ENCODE results near the gene CELF1. TPM values are rescaled to one million over a fixed set of nuclear protein-coding genes. Genes with fewer than 3 reads are reported as not detected.

The CELF1 gene
- polyA plus RNA-seq, 1 donor from 2014 or later = 209 TPM

GRCh38 chr11:47436726-47437125 is 116.2 kb downstream of the CELF1 start:
- H3K79me2 ChIP-seq (replicated peaks; ENCODE audit: insufficient read depth, low read length) = no peaks in the 10 kb centered on the region
- H3K9me2 ChIP-seq (ENCODE audit: insufficient read depth, low read length) = no peaks in the 10 kb centered on the region
- no peak overlapping the region for H3K27ac ChIP-seq (ENCODE audit: low read length)
- H3K27me3 ChIP-seq (ENCODE audit: insufficient read depth, low read depth, low read length) = no peaks in the 10 kb centered on the region
- H3K9ac ChIP-seq (ENCODE audit: low read length) = no peak overlapping the region
- no peak overlapping the region for H3K4me3 ChIP-seq (ENCODE audit: low read length)
- TF ChIP-seq TAF1 (IDR thresholded peaks at IDR 0.05; ENCODE audit: low read depth) = no peak
- no peak for TF ChIP-seq POLR2AphosphoS5 (IDR thresholded peaks at IDR 0.05)
- TF ChIP-seq SMC3 (conservative IDR thresholded peaks at IDR 0.05; ENCODE audit: poor library complexity) = no peak
- TF ChIP-seq EZH2 (IDR thresholded peaks at IDR 0.05; ENCODE audit: borderline replicate concordance, insufficient read depth, low read length, poor library complexity, severe bottlenecking) = no peak
- TF ChIP-seq EP300 (conservative IDR thresholded peaks at IDR 0.05; ENCODE audit: poor library complexity, severe bottlenecking) = no peak
- TF ChIP-seq RAD21 (conservative IDR thresholded peaks at IDR 0.05) = no peak
- no peak for TF ChIP-seq MXI1 (conservative IDR thresholded peaks at IDR 0.05; ENCODE audit: poor library complexity, severe bottlenecking)
- no peak for TF ChIP-seq CTCF (IDR thresholded peaks at IDR 0.05; ENCODE audit: poor library complexity, severe bottlenecking)
- TF ChIP-seq REST (IDR thresholded peaks at IDR 0.05; ENCODE audit: borderline replicate concordance) = no peak
- H3K36me3 ChIP-seq (ENCODE audit: insufficient read depth, low read length) = no peaks in the 10 kb centered on the region
- no peaks in the 10 kb centered on the region for H4K20me1 ChIP-seq (ENCODE audit: insufficient read depth)
- no peak overlapping the region for H3K4me2 ChIP-seq (ENCODE audit: low read length)
- no peaks in the 10 kb centered on the region for H3F3A ChIP-seq (ENCODE audit: insufficient read depth, low read length, poor library complexity, severe bottlenecking)
- no peak overlapping the region for H2AFZ ChIP-seq (ENCODE audit: low read depth, low read length)
- no peaks in the 10 kb centered on the region for H3K9me3 ChIP-seq (ENCODE audit: low read length)

- H2AFZ ChIP-seq (ENCODE audit: low read depth, low read length) = no peak overlapping the region
- no peak for TF ChIP-seq SMC3 (conservative IDR thresholded peaks at IDR 0.05; ENCODE audit: poor library complexity)
- TF ChIP-seq MXI1 (conservative IDR thresholded peaks at IDR 0.05; ENCODE audit: poor library complexity, severe bottlenecking) = no peak
- TF ChIP-seq CTCF (IDR thresholded peaks at IDR 0.05; ENCODE audit: poor library complexity, severe bottlenecking) = no peak
- no peak for TF ChIP-seq RAD21 (conservative IDR thresholded peaks at IDR 0.05)
- no peak for TF ChIP-seq POLR2AphosphoS5 (IDR thresholded peaks at IDR 0.05)
- TF ChIP-seq EZH2 (IDR thresholded peaks at IDR 0.05; ENCODE audit: borderline replicate concordance, insufficient read depth, low read length, poor library complexity, severe bottlenecking) = no peak
- no peak for TF ChIP-seq EP300 (conservative IDR thresholded peaks at IDR 0.05; ENCODE audit: poor library complexity, severe bottlenecking)
- no peak for TF ChIP-seq TAF1 (IDR thresholded peaks at IDR 0.05; ENCODE audit: low read depth)
- no peak for TF ChIP-seq REST (IDR thresholded peaks at IDR 0.05; ENCODE audit: borderline replicate concordance)
Measured at GRCh38 chr11:47435687-47436086, 117.2 kb downstream of the CELF1 start.

More at GRCh38 chr11:47435687-47436086, 117.2 kb downstream of the CELF1 start:
- Histone ChIP-seq H3K4me3 (ENCODE audit: low read length) (no peak overlapping the region), H3K79me2 (replicated peaks; ENCODE audit: insufficient read depth, low read length) (no peaks in the 10 kb centered on the region), H3K4me2 (ENCODE audit: low read length) (no peak overlapping the region), H3K27me3 (ENCODE audit: insufficient read depth, low read depth, low read length) (no peaks in the 10 kb centered on the region), H4K20me1 (ENCODE audit: insufficient read depth) (no peaks in the 10 kb centered on the region), H3K9me3 (ENCODE audit: low read length) (no peaks in the 10 kb centered on the region), H3K9ac (ENCODE audit: low read length) (no peak overlapping the region), H3K27ac (ENCODE audit: low read length) (no peak overlapping the region), H3K9me2 (ENCODE audit: insufficient read depth, low read length) (no peaks in the 10 kb centered on the region), H3F3A (ENCODE audit: insufficient read depth, low read length, poor library complexity, severe bottlenecking) (no peaks in the 10 kb centered on the region), H3K36me3 (ENCODE audit: insufficient read depth, low read length) (no peaks in the 10 kb centered on the region)

Data from neural cell (in vitro differentiated cells).